HEK293T (cell line): ENCODE data around the gene DNAH14.
"Not testable (repeated sequence)": the region's sequence is repeated elsewhere in the genome, so short reads cannot be mapped to it uniquely, and the experiment has no call there.

ENCODE experiments used
- CTCF ChIA-PET: fragments of 350-600 bp; formaldehyde crosslinking; extraction: SDS; loops from one replicate; lab custom pipeline; 2021; ENCODE audit warnings: antibody characterized with exemption, inconsistent platforms; lab: Yijun Ruan, JAX
- POLR2A ChIA-PET: fragments of 350-600 bp; formaldehyde crosslinking; extraction: SDS; loops from one replicate; lab custom pipeline; 2020; ENCODE audit warnings: antibody characterized with exemption, inconsistent platforms; lab: Yijun Ruan, JAX
- DNase-seq: peaks from one replicate; pipeline ENCODE4 v3.0.0; 2012; ENCODE audit warnings: mixed read lengths; ENCODE audit errors: extremely low spot score
- ARNT ChIP-seq: fragments of 450-650 bp; IDR thresholded peaks from 2 replicates; pipeline ENCODE4 v1.6.1; 2017; ENCODE audit warnings: mild to moderate bottlenecking
- BHLHE40 ChIP-seq: fragments of 450-650 bp; IDR thresholded peaks from 2 replicates; pipeline ENCODE4 v1.6.1; 2016; ENCODE audit warnings: mild to moderate bottlenecking, moderate library complexity, borderline replicate concordance
- CTBP1 ChIP-seq: fragments of 450-650 bp; IDR thresholded peaks from 2 replicates; pipeline ENCODE4 v1.6.1; 2016; ENCODE audit warnings: borderline replicate concordance
- ELF4 ChIP-seq: fragments of 450-650 bp; IDR thresholded peaks from 2 replicates; pipeline ENCODE4 v1.6.1; 2017; ENCODE audit warnings: antibody characterized with exemption
- FOXA1 ChIP-seq: fragments of 450-650 bp; IDR thresholded peaks from 2 replicates; pipeline ENCODE4 v1.6.1; 2016; ENCODE audit warnings: mild to moderate bottlenecking
- FOXK2 ChIP-seq: fragments of 450-650 bp; IDR thresholded peaks from 2 replicates; pipeline ENCODE4 v1.6.1; 2016; ENCODE audit warnings: mild to moderate bottlenecking
- FOXM1 ChIP-seq: fragments of 450-650 bp; IDR thresholded peaks from 2 replicates; pipeline ENCODE4 v1.6.1; 2017; ENCODE audit warnings: mild to moderate bottlenecking, borderline replicate concordance
- HDGF ChIP-seq: fragments of 450-650 bp; IDR thresholded peaks from 2 replicates; pipeline ENCODE4 v1.6.1; 2017; ENCODE audit warnings: antibody characterized with exemption, borderline replicate concordance
- L3MBTL2 ChIP-seq: fragments of 450-650 bp; conservative IDR thresholded peaks from 2 replicates; pipeline ENCODE4 v1.6.1; 2016; ENCODE audit warnings: mild to moderate bottlenecking
- LEF1 ChIP-seq: fragments of 450-650 bp; IDR thresholded peaks from 2 replicates; pipeline ENCODE4 v1.6.1; 2017; ENCODE audit warnings: mild to moderate bottlenecking, borderline replicate concordance
- NFRKB ChIP-seq: fragments of 450-650 bp; IDR thresholded peaks from 2 replicates; pipeline ENCODE4 v1.6.1; 2016; ENCODE audit warnings: mild to moderate bottlenecking, moderate library complexity
- SP1 ChIP-seq: fragments of 450-650 bp; IDR thresholded peaks from 2 replicates; pipeline ENCODE4 v1.6.1; 2017
- SUZ12 ChIP-seq: fragments of 450-650 bp; IDR thresholded peaks from 2 replicates; pipeline ENCODE4 v1.6.1; 2016; ENCODE audit warnings: mild to moderate bottlenecking
- TARDBP ChIP-seq: fragments of 450-650 bp; IDR thresholded peaks from 2 replicates; pipeline ENCODE4 v1.6.1; 2016
- ZNF384 ChIP-seq: fragments of 450-650 bp; IDR thresholded peaks from 2 replicates; pipeline ENCODE4 v1.6.1; 2016
- TF ChIP-seq, protein P1 (sequence below): fragments of 450-650 bp; IDR thresholded peaks from 2 replicates; pipeline ENCODE4 v1.6.1; 2016

DNAH14 gene

DNA sequence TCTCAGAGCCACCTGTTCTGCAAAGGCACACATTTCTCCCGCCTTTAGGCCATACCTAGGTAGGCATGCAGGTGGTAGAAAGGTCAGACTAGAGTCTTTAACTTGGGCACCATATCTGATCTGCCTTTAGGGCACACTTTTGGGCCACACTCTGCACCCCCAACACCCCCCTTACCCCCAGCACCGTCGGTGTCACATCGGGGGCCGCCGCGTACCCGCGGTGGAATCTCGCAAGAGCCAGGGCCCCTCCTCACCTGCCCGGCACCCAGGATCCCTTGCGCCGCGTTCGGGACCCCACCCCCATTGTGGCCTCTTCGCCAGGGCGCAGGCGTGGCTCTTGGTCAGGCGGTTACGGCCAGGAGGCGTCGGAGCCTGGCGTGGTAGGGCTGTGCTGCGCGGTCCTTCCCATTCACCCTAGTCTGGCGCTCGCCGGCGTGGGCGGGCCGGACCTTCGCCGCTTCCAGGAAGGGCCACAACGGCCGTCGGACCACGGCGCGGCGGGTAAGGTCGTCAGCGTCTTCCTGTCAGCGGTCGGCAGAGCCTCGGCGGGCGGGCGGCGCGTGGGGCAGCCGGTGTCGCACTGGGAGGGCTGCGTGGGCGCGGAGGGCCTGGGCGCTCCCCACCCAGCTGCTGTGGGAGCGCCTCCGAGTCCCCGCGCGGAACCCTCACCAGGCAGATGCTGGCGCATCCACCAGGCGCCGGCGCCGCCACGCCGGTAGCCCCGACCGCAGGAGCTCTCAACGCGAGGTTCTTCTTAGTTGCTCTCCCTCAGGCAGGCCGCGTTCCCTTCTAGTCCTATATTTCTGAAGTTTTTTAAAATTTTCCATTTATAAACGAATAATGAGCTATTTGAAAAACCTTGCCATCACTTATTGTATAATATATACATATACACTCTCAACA, at the start of gene DNAH14:
DNAH14 (plus strand) TSS at position 341 of the 903 bp plus-strand sequence. CDS start 23,028 bp downstream, outside the sequence.
- TF ChIP-seq LEF1 (no peak), CTBP1 (peak; percentile 70), BHLHE40 (no peak), L3MBTL2 (peak; percentile 99), FOXM1 (no peak), FOXK2 (no peak)
- POLR2A ChIA-PET, result interaction anchor here (0.8 to 1.1 kb wide), 4 partner anchors 26 to 511 kb away, joined by 3 to 5 read pairs (median 4); no protein-coding TSS in a partner anchor
- CTCF ChIA-PET, result interaction anchor here (1.0 kb wide), 1 partner anchor 420 kb away, joined by 3 read pairs; no protein-coding TSS in a partner anchor
- peak; percentile 90 for DNase-seq

DNA sequence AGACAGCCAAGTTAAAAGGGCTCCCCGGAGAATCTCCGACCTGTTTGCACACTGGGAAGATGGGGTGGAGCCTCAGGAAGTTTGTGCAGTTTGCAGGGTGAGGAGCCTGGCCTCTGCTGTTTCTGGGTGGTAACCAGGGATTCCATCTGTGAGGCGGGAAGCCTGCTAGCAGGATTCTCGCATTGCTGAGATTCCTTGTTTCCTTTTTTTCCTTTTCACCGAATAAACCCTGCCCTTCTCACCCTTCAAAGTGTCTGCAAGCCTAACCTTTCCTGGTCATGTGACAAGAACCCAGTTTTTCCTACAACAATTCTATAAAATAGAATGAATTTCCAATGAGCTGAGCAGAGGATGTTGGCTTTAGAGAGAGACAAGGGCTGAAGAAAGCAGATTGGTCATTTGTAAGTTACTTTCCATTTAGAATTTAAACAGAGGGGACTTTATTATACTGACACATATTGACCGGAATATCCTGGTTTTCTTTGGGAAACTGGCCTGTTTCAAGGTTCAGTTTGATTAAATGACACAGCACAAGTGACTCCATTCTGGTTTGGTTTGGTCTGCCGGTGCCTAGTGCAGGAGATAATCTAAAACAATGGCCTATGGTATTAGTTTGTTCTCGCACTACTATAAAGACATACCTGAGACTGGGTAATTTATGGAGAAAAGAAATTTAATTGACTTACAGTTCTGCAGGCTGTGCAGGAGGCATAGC, 48.7 kb upstream of the DNAH14 start:
- CTCF ChIA-PET, result interaction anchor here (0.6 kb wide), 1 partner anchor 12 kb away, joined by 3 read pairs; no protein-coding TSS in a partner anchor
- TF ChIP-seq, protein P1, sequence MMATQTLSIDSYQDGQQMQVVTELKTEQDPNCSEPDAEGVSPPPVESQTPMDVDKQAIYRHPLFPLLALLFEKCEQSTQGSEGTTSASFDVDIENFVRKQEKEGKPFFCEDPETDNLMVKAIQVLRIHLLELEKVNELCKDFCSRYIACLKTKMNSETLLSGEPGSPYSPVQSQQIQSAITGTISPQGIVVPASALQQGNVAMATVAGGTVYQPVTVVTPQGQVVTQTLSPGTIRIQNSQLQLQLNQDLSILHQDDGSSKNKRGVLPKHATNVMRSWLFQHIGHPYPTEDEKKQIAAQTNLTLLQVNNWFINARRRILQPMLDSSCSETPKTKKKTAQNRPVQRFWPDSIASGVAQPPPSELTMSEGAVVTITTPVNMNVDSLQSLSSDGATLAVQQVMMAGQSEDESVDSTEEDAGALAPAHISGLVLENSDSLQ, result no peak
- TF ChIP-seq HDGF, result no peak
- no peak for TF ChIP-seq LEF1
- no peak for TF ChIP-seq NFRKB
- TF ChIP-seq ZNF384, result no peak
- no peak for TF ChIP-seq TARDBP
- no peak for TF ChIP-seq SP1
- TF ChIP-seq FOXK2, result no peak
- no peak for TF ChIP-seq ELF4
- no peak for TF ChIP-seq BHLHE40
- no peak for TF ChIP-seq L3MBTL2
- no peak for TF ChIP-seq FOXM1
- no peak for TF ChIP-seq SUZ12
- TF ChIP-seq FOXA1, result no peak
- TF ChIP-seq ARNT, result no peak
- no peak for TF ChIP-seq CTBP1
- DNase-seq, result no peak
- POLR2A ChIA-PET, result no interaction called here

DNA sequence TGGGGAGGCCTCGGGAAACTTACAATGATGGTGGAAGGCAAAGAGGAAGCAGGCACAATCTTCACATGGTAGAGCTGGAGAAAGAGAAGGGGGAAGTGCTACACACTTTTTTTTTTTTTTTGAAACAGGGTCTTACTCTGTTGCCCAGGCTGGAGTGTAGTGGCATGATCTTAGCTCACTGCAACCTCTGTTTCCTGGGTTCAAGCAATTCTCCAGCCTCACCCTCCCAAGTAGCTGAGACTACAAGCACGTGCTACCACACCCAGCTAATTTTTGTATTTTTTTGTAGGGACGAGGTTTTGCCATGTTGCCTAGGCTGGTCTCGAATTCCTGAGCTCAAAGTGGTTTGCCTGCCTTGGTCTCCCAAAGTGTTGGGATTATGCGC, 48.2 kb upstream of the DNAH14 start:
- DNase-seq, POLR2A ChIA-PET: not testable (repeated sequence)
- CTCF ChIA-PET, result interaction anchor here (1.4 kb wide), 1 partner anchor 179 kb away, joined by 3 read pairs; no protein-coding TSS in a partner anchor

DNA sequence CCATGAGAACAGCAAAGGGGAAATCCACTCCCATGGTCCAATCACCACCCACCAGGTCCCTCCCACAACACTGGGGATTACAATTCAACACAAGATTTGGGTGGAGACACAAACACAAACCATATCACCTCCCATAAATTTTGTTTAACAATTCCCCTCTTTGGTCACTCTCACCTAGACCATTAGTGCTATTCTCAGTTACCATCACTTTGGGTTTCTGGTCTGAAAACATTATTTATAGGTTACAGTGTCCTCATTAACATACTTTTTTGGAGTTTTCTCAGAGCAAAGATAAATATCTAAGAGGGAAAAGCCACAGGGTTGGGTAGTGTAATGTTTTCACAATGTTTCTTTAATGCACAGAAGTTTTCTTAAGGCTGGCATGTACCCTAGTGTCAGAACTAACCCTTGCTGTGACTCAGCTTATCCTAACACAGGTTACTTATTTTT, 47.7 kb upstream of the DNAH14 start:
- TF ChIP-seq ARNT, result no peak
- TF ChIP-seq SUZ12, result no peak
- TF ChIP-seq L3MBTL2, result no peak
- no peak for TF ChIP-seq FOXA1
- TF ChIP-seq HDGF, result no peak
- TF ChIP-seq LEF1, result no peak
- TF ChIP-seq ELF4, result no peak
- ChIA-PET CTCF (interaction anchor here (1.4 to 1.6 kb wide), 2 partner anchors 31 to 180 kb away, joined by 3 to 4 read pairs; no protein-coding TSS in a partner anchor), POLR2A (no interaction called here)
- DNase-seq, result no peak

DNA sequence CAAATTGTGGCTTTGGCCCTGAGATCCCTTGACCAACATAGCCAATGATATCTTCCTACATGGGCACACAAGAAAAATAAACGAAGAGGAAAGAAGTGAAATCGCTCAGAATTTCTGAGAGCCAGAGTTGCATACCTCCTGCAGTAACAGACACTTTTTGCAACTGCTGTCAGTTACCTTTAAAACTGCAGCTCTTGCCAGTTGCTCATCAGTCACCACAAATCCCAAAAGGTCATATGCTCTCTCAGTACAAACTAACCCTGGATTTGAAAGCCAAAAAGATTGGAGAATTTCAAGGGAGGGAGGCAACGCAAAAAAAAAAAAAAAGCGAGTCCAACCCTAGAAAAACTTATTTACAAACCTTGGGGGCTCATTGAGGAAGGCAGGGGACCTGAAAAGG, 47.2 kb upstream of the DNAH14 start:
- DNase-seq, result no peak
- ChIA-PET CTCF (interaction anchor here (1.4 to 1.6 kb wide), 2 partner anchors 31 to 180 kb away, joined by 3 to 4 read pairs; no protein-coding TSS in a partner anchor), POLR2A (no interaction called here)
- TF ChIP-seq HDGF, result no peak

DNA sequence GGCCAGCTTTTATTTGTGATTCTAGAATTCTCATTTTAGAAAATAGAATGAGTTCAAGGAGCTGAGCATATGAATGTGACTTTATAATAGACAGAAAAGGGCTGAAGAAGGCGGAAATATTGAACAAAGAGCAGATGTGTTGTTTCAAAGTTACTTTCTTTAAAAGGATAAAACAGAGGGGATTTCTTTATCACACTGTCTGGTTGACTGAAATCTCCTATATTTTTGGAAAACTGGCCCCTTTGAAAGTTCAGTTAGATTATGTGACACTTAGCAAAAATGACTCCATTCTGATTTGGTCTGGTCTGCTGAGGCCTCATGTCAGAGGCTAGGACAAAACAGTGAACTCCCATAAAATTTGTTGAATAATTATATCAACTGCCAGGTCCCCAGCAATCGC, 46.4 kb upstream of the DNAH14 start:
- POLR2A ChIA-PET, result no interaction called here
- DNase-seq, result no peak
- no peak for TF ChIP-seq ARNT
- TF ChIP-seq, protein P1, result no peak
- TF ChIP-seq SUZ12, result no peak
- no peak for TF ChIP-seq FOXK2
- TF ChIP-seq TARDBP, result no peak
- no peak for TF ChIP-seq FOXM1
- CTCF ChIA-PET, result interaction anchor here (1.6 kb wide), 1 partner anchor 32 kb away, joined by 4 read pairs; no protein-coding TSS in a partner anchor

DNA sequence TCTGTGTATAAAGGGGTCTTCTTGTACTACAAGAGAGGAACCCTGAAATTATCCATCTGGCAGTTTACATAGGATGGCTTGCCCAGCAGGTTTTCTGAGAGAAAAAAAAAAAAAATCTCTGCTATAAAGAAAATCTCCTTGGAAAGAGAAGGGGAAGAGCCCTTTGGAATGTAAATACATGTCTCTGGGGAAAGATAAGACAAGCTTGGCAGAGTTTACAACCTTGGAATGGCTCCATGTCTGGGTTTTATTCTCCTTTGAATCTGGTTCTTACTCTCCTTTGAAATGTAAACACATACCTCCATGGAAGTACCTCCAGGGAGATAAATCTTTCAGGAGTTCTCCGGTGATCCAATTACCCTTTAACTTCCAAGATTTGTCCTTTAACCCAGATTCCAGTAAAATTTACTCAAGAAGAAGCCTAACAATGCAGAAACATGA, 45.1 kb upstream of the DNAH14 start:
- TF ChIP-seq FOXA1 (no peak), CTBP1 (no peak)
- CTCF ChIA-PET, result interaction anchor here (0.7 kb wide), 1 partner anchor 10 kb away, joined by 3 read pairs; no protein-coding TSS in a partner anchor
- DNase-seq, result no peak
- POLR2A ChIA-PET, result interaction anchor here (0.6 kb wide), 1 partner anchor 37 kb away, joined by 3 read pairs; no protein-coding TSS in a partner anchor

DNA sequence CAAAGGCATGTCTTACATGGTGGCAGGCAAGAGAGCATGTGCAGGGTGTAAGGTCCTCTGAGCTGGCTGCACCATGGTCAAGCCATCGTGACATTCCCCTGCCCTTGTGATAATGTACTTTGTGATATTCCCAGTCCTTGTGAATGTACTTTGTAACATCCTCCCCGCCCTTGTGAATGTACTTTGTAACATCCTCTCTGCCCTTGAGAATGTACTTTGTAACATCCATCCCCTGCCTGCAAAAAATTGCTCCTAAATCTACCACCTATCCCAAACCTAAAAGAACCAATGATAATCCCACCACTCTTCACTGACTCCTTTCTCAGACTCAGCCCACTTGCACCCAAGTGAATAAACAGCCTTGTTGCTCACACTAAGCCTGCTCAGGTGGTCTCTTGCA, 44.1 kb upstream of the DNAH14 start:
- DNase-seq, CTCF ChIA-PET, POLR2A ChIA-PET: not testable (repeated sequence)
